Sigmoid colon (tissue), 7 donors: ENCODE data around the gene NDUFB8. TPM values are rescaled to one million over a fixed set of nuclear protein-coding genes. Genes with fewer than 3 reads are reported as not detected.

ENCODE experiments used
- DNase-seq: peaks from one replicate; pipeline ENCODE4 v3.0.0-alpha.2; 2019
- H3K27ac ChIP-seq, 4 donors: fragments of 200-600 bp; sonication (generic); one replicate each; pipeline ENCODE4 v1.5.1; 2016 to 2019; ENCODE audit warnings: mild to moderate bottlenecking in 1 of 4
- H3K27me3 ChIP-seq, 3 donors: fragments of 200-600 bp; sonication (generic); one replicate each; pipeline ENCODE4 v1.5.1; 2019; ENCODE audit warnings: mild to moderate bottlenecking in 1 of 3
- H3K36me3 ChIP-seq, 4 donors: fragments of 200-600 bp; sonication (generic); one replicate each; pipeline ENCODE4 v1.5.1; 2016 to 2019
- H3K4me1 ChIP-seq, 4 donors: fragments of 200-600 bp; sonication (generic); one replicate each; pipeline ENCODE4 v1.5.1; 2017 to 2019
- H3K4me3 ChIP-seq, 4 donors: fragments of 200-600 bp; sonication (generic); one replicate each; pipeline ENCODE4 v1.5.1; 2017 to 2019; ENCODE audit warnings: mild to moderate bottlenecking in 2 of 4, moderate library complexity in 1 of 4
- H3K9me3 ChIP-seq, 4 donors: fragments of 200-600 bp in 3 of 4; sonication (generic) in 3 of 4; one replicate each; pipeline versions ENCODE4 v1.5.1 to v1.6.1; 2013 to 2019
- CTCF ChIP-seq, 4 experiments: fragments of 450-650 bp in 3 of 4; fragments of 200-600 bp in 1 of 4; IDR thresholded peaks; one replicate each; pipeline ENCODE4 v1.5.1; 2016 to 2019; ENCODE audit warnings: antibody characterized with exemption in 4 of 4, mild to moderate bottlenecking in 3 of 4, moderate library complexity in 2 of 4
- EP300 ChIP-seq, 4 donors: sonication (generic); formaldehyde crosslinking; IDR thresholded peaks; one replicate each; pipeline ENCODE4 v1.6.1; 2017; ENCODE audit warnings: antibody characterized with exemption in 4 of 4
- POLR2A ChIP-seq, 2 donors: fragments of 450-650 bp; IDR thresholded peaks; one replicate each; pipeline ENCODE4 v1.6.1; 2016; ENCODE audit warnings: antibody characterized with exemption in 2 of 2, mild to moderate bottlenecking in 2 of 2, moderate library complexity in 2 of 2
- POLR2AphosphoS5 ChIP-seq, 4 donors: sonication (generic); formaldehyde crosslinking; IDR thresholded peaks; one replicate each; pipeline ENCODE4 v1.6.1; 2017; ENCODE audit warnings: antibody characterized with exemption in 4 of 4
- WGBS, 2 donors: extraction: QIAGEN DNeasy Blood & Tissue Kit; methylation state at CpG; one replicate each; pipeline ENCODE4 v1.1.7; 2013; 5-methylcytosine and 5-hydroxymethylcytosine counted together
- intact Hi-C: fragments of 100-400 bp; cut with DNase I; formaldehyde crosslinking; loops from one replicate; pipeline ENCODE4 v1.15.1; 2023
- polyA plus RNA-seq, 3 donors: library from polyadenylated mRNA; stranded (reverse); fragments of 200-250 nt; gene quantifications; one replicate each; pipeline ENCODE4 v1.2.3, GENCODE V29; 2013
- total RNA-seq, 4 donors: library from RNA; depleted of rRNA; stranded (reverse); fragments of >200 nt; gene quantifications; one replicate each; pipeline ENCODE4 v1.1.0, GENCODE V29; 2016
- donor health status: healthy with polysubstance abuse.
- donor health status: Bipolar disorder and iron deficiency.
- donor health status: healthy.

NDUFB8 gene
- total and polyA plus RNA-seq, 7 donors = 232 to 449 (median 359) TPM

GRCh38 chr10:100537475-100537874 lies 7.8 kb upstream of the NDUFB8 start:
- peaks cover 0 to 51% (median 14%) of the 10 kb centered on the region in 4 donors for H3K36me3 ChIP-seq
- 91 to 97% methylated on average over 4 of the region's 4 CpGs for WGBS, 2 donors
- H3K4me3 ChIP-seq = no peak overlapping the region
- no peaks in the 10 kb centered on the region for H3K9me3 ChIP-seq
- no peak for TF ChIP-seq POLR2AphosphoS5 (IDR thresholded peaks at IDR 0.05)
- TF ChIP-seq POLR2A (IDR thresholded peaks at IDR 0.05) = no peak
- no peak for TF ChIP-seq EP300 (IDR thresholded peaks at IDR 0.05)
- TF ChIP-seq CTCF (IDR thresholded peaks at IDR 0.05) = no peak
- no peak overlapping the region for H3K27ac ChIP-seq
- no peaks in the 10 kb centered on the region for H3K27me3 ChIP-seq
- intact Hi-C loops = no loop called here
- no peak for DNase-seq
- peaks cover 0 to 27% (median 23%) of the 10 kb centered on the region in 4 donors for H3K4me1 ChIP-seq

DNA sequence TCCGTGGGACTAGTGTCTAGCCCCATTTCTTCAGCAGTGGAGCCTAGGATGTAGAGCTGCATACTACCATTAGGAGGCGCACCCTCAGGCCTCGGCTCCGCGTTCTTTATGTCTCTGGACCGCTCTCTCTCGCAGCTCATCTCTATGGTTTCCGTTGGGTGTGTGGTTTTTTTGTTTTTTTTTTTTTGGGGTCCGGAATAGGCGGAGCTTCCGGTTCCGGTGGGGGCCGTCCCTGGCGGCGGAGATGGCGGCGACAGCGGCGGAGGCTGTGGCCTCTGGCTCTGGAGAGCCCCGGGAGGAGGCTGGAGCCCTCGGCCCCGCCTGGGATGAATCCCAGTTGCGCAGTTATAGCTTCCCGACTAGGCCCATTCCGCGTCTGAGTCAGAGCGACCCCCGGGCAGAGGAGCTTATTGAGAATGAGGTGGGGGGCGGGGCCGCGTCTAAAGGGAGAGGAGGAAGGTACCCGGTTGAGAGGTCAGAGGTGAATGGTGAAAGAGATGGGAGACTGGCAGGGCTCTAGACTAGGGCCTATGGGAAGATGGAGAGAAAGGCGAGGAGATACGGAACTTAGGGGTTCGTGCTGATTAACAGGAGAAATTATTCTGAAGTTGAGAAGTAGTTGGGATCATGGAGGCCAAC lies 6.2 kb upstream of the NDUFB8 start, which contains the start of gene HIF1AN:
Gene HIF1AN (plus strand): TSS at position 229 of the 639 bp plus-strand sequence. CDS start 16 bp downstream, at position 245.
- peak within 1 kb of the TSS; percentile 69 to 80 (median 78) for H3K4me3 ChIP-seq
- WGBS, 2 donors = 1% methylated on average over 35 of the region's 35 CpGs
- DNase-seq = peak; percentile 95
- no peaks in the 10 kb centered on the region for H3K9me3 ChIP-seq
- intact Hi-C loops = no loop called here
- H3K27ac ChIP-seq = peak within 1 kb of the TSS; percentile 76 to 78 (median 78)
- peaks cover 0 to 27% (median 23%) of the 10 kb centered on the region in 4 donors for H3K4me1 ChIP-seq
- no peaks in the 10 kb centered on the region for H3K27me3 ChIP-seq
- peaks cover 0 to 34% (median 9%) of the 10 kb centered on the region in 4 donors for H3K36me3 ChIP-seq
- TF ChIP-seq POLR2AphosphoS5 (IDR thresholded peaks at IDR 0.05) (peak; percentile 76 to 94 (median 87)), CTCF (IDR thresholded peaks at IDR 0.05) (peak; percentile 70 to 90 (median 78)), POLR2A (IDR thresholded peaks at IDR 0.05) (peak; percentile 75), EP300 (IDR thresholded peaks at IDR 0.05) (peak in 1 of 4 donors; percentile 14)

DNA sequence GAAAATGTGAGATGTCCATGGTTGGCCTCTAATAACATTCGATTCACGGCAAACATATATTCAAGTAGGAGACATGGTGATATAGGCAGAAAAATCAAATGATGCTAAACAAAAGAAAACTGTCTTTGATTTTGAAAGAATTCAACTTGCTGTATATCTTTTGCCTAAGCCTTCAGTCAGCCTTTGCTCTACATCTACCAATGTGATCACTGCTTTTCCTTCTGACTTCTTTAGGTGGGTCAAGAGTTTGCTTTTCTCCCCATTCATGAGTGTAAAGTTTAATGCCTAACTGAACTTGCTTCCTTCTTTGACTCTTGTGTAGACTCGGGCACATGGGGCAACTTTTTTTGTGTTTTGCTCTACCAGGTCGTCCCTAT lies 5.7 kb upstream of the NDUFB8 start:
- intact Hi-C loops = no loop called here
- H3K4me1 ChIP-seq = peaks cover 0 to 29% (median 23%) of the 10 kb centered on the region in 4 donors
- no peaks in the 10 kb centered on the region for H3K27me3 ChIP-seq
- WGBS, 2 donors = 49% methylated on average over 4 of the region's 4 CpGs
- H3K27ac ChIP-seq = peak overlapping the region; percentile 76 to 78 (median 78)
- H3K4me3 ChIP-seq = peak overlapping the region; percentile 69 to 80 (median 78)
- TF ChIP-seq POLR2AphosphoS5 (IDR thresholded peaks at IDR 0.05) (no peak), POLR2A (IDR thresholded peaks at IDR 0.05) (no peak), EP300 (IDR thresholded peaks at IDR 0.05) (no peak), CTCF (IDR thresholded peaks at IDR 0.05) (no peak)
- no peak for DNase-seq
- peaks cover 0 to 29% (median 6%) of the 10 kb centered on the region in 4 donors for H3K36me3 ChIP-seq
- no peaks in the 10 kb centered on the region for H3K9me3 ChIP-seq

GRCh38 chr10:100534726-100535125 lies 5.1 kb upstream of the NDUFB8 start:
- Histone ChIP-seq H3K27ac (peak overlapping the region in 1 of 4 donors; percentile 78), H3K4me1 (peaks cover 0 to 33% (median 27%) of the 10 kb centered on the region in 4 donors), H3K9me3 (no peaks in the 10 kb centered on the region), H3K4me3 (no peak overlapping the region), H3K36me3 (peaks cover 0 to 23% (median 5%) of the 10 kb centered on the region in 4 donors), H3K27me3 (no peaks in the 10 kb centered on the region)
- 56 to 84% methylated on average over 2 of the region's 2 CpGs for WGBS, 2 donors
- intact Hi-C loops = no loop called here
- no peak for TF ChIP-seq EP300 (IDR thresholded peaks at IDR 0.05)
- no peak for TF ChIP-seq POLR2A (IDR thresholded peaks at IDR 0.05)
- no peak for TF ChIP-seq CTCF (IDR thresholded peaks at IDR 0.05)
- TF ChIP-seq POLR2AphosphoS5 (IDR thresholded peaks at IDR 0.05) = no peak
- no peak for DNase-seq
